Neural progenitor cell (in vitro differentiated cells): Measurements from ENCODE around the gene CYP2D6. TPM values are rescaled to one million over a fixed set of nuclear protein-coding genes. Genes with fewer than 3 reads are reported as not detected.

Experiments
- DNase-seq: peaks from one replicate; pipeline ENCODE4 v3.0.0-alpha.2; 2016; ENCODE audit warnings: low spot score
- H2AFZ ChIP-seq: fragments of 200-600 bp; sonication (generic); replicated peaks from 2 replicates; pipeline ENCODE4 v1.6.1; 2016; ENCODE audit warnings: antibody characterized with exemption
- H3F3A ChIP-seq: fragments of 200-600 bp; sonication (generic); 2 replicates; pipeline ENCODE4 v1.6.1; 2016; ENCODE audit warnings: antibody characterized with exemption, low read depth
- H3K27ac ChIP-seq: fragments of 200-600 bp; sonication (generic); 2 replicates; pipeline ENCODE4 v1.5.1; 2016; ENCODE audit warnings: mild to moderate bottlenecking
- H3K27me3 ChIP-seq: fragments of 200-600 bp; sonication (generic); 2 replicates; pipeline ENCODE4 v1.6.1; 2016; ENCODE audit warnings: mild to moderate bottlenecking, moderate library complexity
- H3K36me3 ChIP-seq: fragments of 200-600 bp; sonication (generic); 2 replicates; pipeline ENCODE4 v1.5.1; 2016
- H3K4me1 ChIP-seq: fragments of 200-600 bp; sonication (generic); 2 replicates; pipeline ENCODE4 v1.6.1; 2016; ENCODE audit warnings: mixed run types
- H3K4me2 ChIP-seq: fragments of 200-600 bp; sonication (generic); 2 replicates; pipeline ENCODE4 v1.6.1; 2016
- H3K4me3 ChIP-seq: fragments of 200-600 bp; sonication (generic); 2 replicates; pipeline ENCODE4 v1.5.1; 2016
- H3K79me2 ChIP-seq: fragments of 200-600 bp; sonication (generic); 2 replicates; pipeline ENCODE4 v1.6.1; 2016; ENCODE audit warnings: low read depth
- H3K9ac ChIP-seq: fragments of 200-600 bp; sonication (generic); 2 replicates; pipeline ENCODE4 v1.6.1; 2016
- H3K9me3 ChIP-seq: fragments of 200-600 bp; sonication (generic); 2 replicates; pipeline ENCODE4 v1.5.1; 2016; ENCODE audit warnings: low read depth
- H4K20me1 ChIP-seq: fragments of 200-600 bp; sonication (generic); 2 replicates; pipeline ENCODE4 v1.6.1; 2016; ENCODE audit warnings: low read depth
- H3K27ac Mint-ChIP-seq: 3 replicates; pipeline ENCODE4 v1.8.0; 2021; ENCODE audit warnings: mixed read lengths
- H3K27me3 Mint-ChIP-seq: 2 replicates; pipeline ENCODE4 v1.8.0; 2022; ENCODE audit warnings: low read depth, mild to moderate bottlenecking, inconsistent platforms, moderate library complexity, mixed read lengths; ENCODE audit not compliant: insufficient read depth
- H3K36me3 Mint-ChIP-seq: 3 replicates; pipeline ENCODE4 v1.8.0; 2021; ENCODE audit warnings: mixed read lengths
- H3K4me1 Mint-ChIP-seq: 3 replicates; pipeline ENCODE4 v1.8.0; 2021; ENCODE audit warnings: mixed read lengths
- H3K4me3 Mint-ChIP-seq: 3 replicates; pipeline ENCODE4 v1.8.0; 2021; ENCODE audit warnings: mild to moderate bottlenecking, moderate library complexity, mixed read lengths
- H3K9me3 Mint-ChIP-seq: 3 replicates; pipeline ENCODE4 v1.8.0; 2020; ENCODE audit warnings: mixed read lengths
- CTCF ChIP-seq: fragments of 200-600 bp; sonication (generic); IDR thresholded peaks from 2 replicates; pipeline ENCODE4 v1.5.1; 2017; ENCODE audit warnings: antibody characterized with exemption, mild to moderate bottlenecking
- EZH2 ChIP-seq: fragments of 200-600 bp; sonication (generic); IDR thresholded peaks from 2 replicates; pipeline ENCODE4 v1.6.1; 2017; ENCODE audit warnings: antibody characterized with exemption, mild to moderate bottlenecking, moderate library complexity
- EZH2phosphoT487 ChIP-seq: fragments of 200-600 bp; sonication (generic); IDR thresholded peaks from 2 replicates; pipeline ENCODE4 v1.6.1; 2017; ENCODE audit warnings: antibody characterized with exemption
- total RNA-seq: library from RNA; depleted of rRNA; stranded (reverse); fragments of >200 nt; gene quantifications from 2 replicates; pipeline ENCODE4 v1.2.3, GENCODE V29; 2015; ENCODE audit warnings: low replicate concordance

CYP2D6 gene
- total RNA-seq, 1 donor from 2014 or later: 0.24 TPM

- no peak overlapping the region for H3K27ac Mint-ChIP-seq
- no peaks in the 10 kb centered on the region for H3K36me3 ChIP-seq
- no peak for DNase-seq
Observed at GRCh38 chr22:42167066-42167465, 36.5 kb upstream of the CYP2D6 start.

GRCh38 chr22:42164901-42165300, 34.3 kb upstream of the CYP2D6 start:
- H3K4me3 ChIP-seq: no peak overlapping the region
- H3K9ac ChIP-seq: no peak overlapping the region
- H3K4me2 ChIP-seq: no peak overlapping the region
- Mint-ChIP-seq H3K4me3 (no peak overlapping the region), H3K27ac (peak overlapping the region; percentile 16), H3K27me3 (peaks cover 2% of the 10 kb centered on the region), H3K4me1 (peaks cover 20% of the 10 kb centered on the region), H3K9me3 (no peaks in the 10 kb centered on the region), H3K36me3 (peaks cover 8% of the 10 kb centered on the region)
- H3K79me2 ChIP-seq: no peaks in the 10 kb centered on the region
- no peaks in the 10 kb centered on the region for H3K9me3 ChIP-seq
- no peak for DNase-seq
- no peak overlapping the region for H3K27ac ChIP-seq
- H3K36me3 ChIP-seq: no peaks in the 10 kb centered on the region
- H3F3A ChIP-seq: peaks cover 7% of the 10 kb centered on the region
- H3K27me3 ChIP-seq: no peaks in the 10 kb centered on the region
- peaks cover 2% of the 10 kb centered on the region for H3K4me1 ChIP-seq
- peaks cover 41% of the 10 kb centered on the region for H4K20me1 ChIP-seq
- TF ChIP-seq EZH2phosphoT487 (no peak), CTCF (no peak), EZH2 (no peak)
- H2AFZ ChIP-seq: no peak overlapping the region

More at GRCh38 chr22:42167066-42167465, 36.5 kb upstream of the CYP2D6 start:
- Histone ChIP-seq H3K9me3 (no peaks in the 10 kb centered on the region), H3K27ac (no peak overlapping the region), H3K9ac (no peak overlapping the region), H3K79me2 (no peaks in the 10 kb centered on the region), H3K4me1 (no peaks in the 10 kb centered on the region), H3K27me3 (no peaks in the 10 kb centered on the region), H2AFZ (no peak overlapping the region), H3K4me2 (no peak overlapping the region), H4K20me1 (peaks cover 61% of the 10 kb centered on the region), H3F3A (peaks cover 10% of the 10 kb centered on the region), H3K4me3 (no peak overlapping the region)
- H3K36me3 Mint-ChIP-seq: peaks cover 8% of the 10 kb centered on the region
- H3K4me3 Mint-ChIP-seq: no peak overlapping the region
- H3K4me1 Mint-ChIP-seq: peaks cover 28% of the 10 kb centered on the region
- TF ChIP-seq EZH2phosphoT487: no peak
- H3K9me3 Mint-ChIP-seq: no peaks in the 10 kb centered on the region
- H3K27me3 Mint-ChIP-seq: peaks cover 6% of the 10 kb centered on the region

GRCh38 chr22:42163515-42163914, 32.9 kb upstream of the CYP2D6 start:
- no peak for DNase-seq
- Mint-ChIP-seq H3K27me3 (peaks cover 2% of the 10 kb centered on the region), H3K27ac (no peak overlapping the region), H3K4me3 (no peak overlapping the region), H3K4me1 (peaks cover 9% of the 10 kb centered on the region), H3K36me3 (peaks cover 8% of the 10 kb centered on the region), H3K9me3 (no peaks in the 10 kb centered on the region)
- Histone ChIP-seq H3K9ac (no peak overlapping the region), H3K27ac (no peak overlapping the region), H2AFZ (no peak overlapping the region), H3K4me3 (no peak overlapping the region), H3K79me2 (no peaks in the 10 kb centered on the region), H3K9me3 (no peaks in the 10 kb centered on the region), H3F3A (no peaks in the 10 kb centered on the region), H4K20me1 (peaks cover 32% of the 10 kb centered on the region), H3K4me2 (no peak overlapping the region), H3K36me3 (no peaks in the 10 kb centered on the region), H3K4me1 (peaks cover 2% of the 10 kb centered on the region), H3K27me3 (no peaks in the 10 kb centered on the region)
- TF ChIP-seq CTCF: no peak
- TF ChIP-seq EZH2: no peak
- no peak for TF ChIP-seq EZH2phosphoT487

GRCh38 chr22:42162728-42163489, 32.3 kb upstream of the CYP2D6 start:
- Mint-ChIP-seq H3K27ac (no peak overlapping the region), H3K9me3 (no peaks in the 10 kb centered on the region), H3K36me3 (peaks cover 8% of the 10 kb centered on the region), H3K4me3 (no peak overlapping the region), H3K4me1 (peaks cover 9% of the 10 kb centered on the region), H3K27me3 (peaks cover 2% of the 10 kb centered on the region)
- no peak for TF ChIP-seq EZH2phosphoT487
- H3F3A ChIP-seq: no peaks in the 10 kb centered on the region
- no peaks in the 10 kb centered on the region for H3K79me2 ChIP-seq
- H3K9me3 ChIP-seq: no peaks in the 10 kb centered on the region
- no peak for DNase-seq
- H4K20me1 ChIP-seq: peaks cover 28% of the 10 kb centered on the region
- H3K27me3 ChIP-seq: no peaks in the 10 kb centered on the region
- H3K9ac ChIP-seq: no peak overlapping the region
- H3K27ac ChIP-seq: no peak overlapping the region
- no peak overlapping the region for H3K4me3 ChIP-seq
- no peak overlapping the region for H2AFZ ChIP-seq
- no peaks in the 10 kb centered on the region for H3K36me3 ChIP-seq
- peaks cover 2% of the 10 kb centered on the region for H3K4me1 ChIP-seq
- H3K4me2 ChIP-seq: no peak overlapping the region
